Adrenal gland (tissue), 12 donors: Measurements from ENCODE around the gene PACSIN2. TPM values are rescaled to one million over a fixed set of nuclear protein-coding genes. Genes with fewer than 3 reads are reported as not detected.

Experiments
- DNase-seq, 7 donors: peaks; one replicate each; pipeline ENCODE4 v3.0.0-alpha.2; 2019 to 2020
- H3K27ac ChIP-seq, 5 donors: fragments of 200-600 bp; sonication (generic) in 4 of 5; 1 replicate in 3 of 5; 2 replicates in 2 of 5; pipeline versions ENCODE4 v1.5.1 to v1.8.0; 2016 to 2020; ENCODE audit warnings: mild to moderate bottlenecking in 1 of 5
- H3K27me3 ChIP-seq: fragments of 200-600 bp; 2 replicates; pipeline ENCODE4 v1.8.0; 2021
- H3K36me3 ChIP-seq, 2 donors: fragments of 200-600 bp; replicated peaks in 1 of 2; 1 replicate in 1 of 2; 2 replicates in 1 of 2; pipeline versions ENCODE4 v1.5.1 to v1.8.0; 2018 to 2022
- H3K4me1 ChIP-seq, 2 donors: fragments of 200-600 bp; replicated peaks in 1 of 2; 1 replicate in 1 of 2; 2 replicates in 1 of 2; pipeline versions ENCODE4 v1.5.1 to v1.8.0; 2018 to 2021
- H3K4me3 ChIP-seq, 4 donors: fragments of 200-600 bp; sonication (generic) in 3 of 4; one replicate each; pipeline ENCODE4 v1.5.1; 2016 to 2018
- H3K9me3 ChIP-seq, 3 donors: fragments of 200-600 bp; sonication (generic) in 1 of 3; replicated peaks in 1 of 3; 1 replicate in 2 of 3; 2 replicates in 1 of 3; pipeline versions ENCODE4 v1.5.1 to v1.8.0; 2016 to 2021
- CTCF ChIP-seq, 6 experiments: fragments of 450-650 bp in 4 of 6; fragments of 200-600 bp in 2 of 6; sonication (generic) in 1 of 6; IDR thresholded peaks; 1 replicate in 5 of 6; 2 replicates in 1 of 6; pipeline versions ENCODE4 v1.5.1 to v1.8.0; 2016 to 2021; ENCODE audit warnings: antibody characterized with exemption in 6 of 6, mild to moderate bottlenecking in 2 of 6, moderate library complexity in 1 of 6
- POLR2A ChIP-seq, 2 donors: fragments of 450-650 bp; IDR thresholded peaks; one replicate each; pipeline ENCODE4 v1.6.1; 2017; ENCODE audit warnings: antibody characterized with exemption in 2 of 2, mild to moderate bottlenecking in 2 of 2, moderate library complexity in 1 of 2
- WGBS, 4 donors: extraction: QIAGEN DNeasy Blood & Tissue Kit in 2 of 4; methylation state at CpG; one replicate each; pipeline versions ENCODE4 v1.1.5 to v1.1.7; 2013 to 2017; 5-methylcytosine and 5-hydroxymethylcytosine counted together
- intact Hi-C, 2 donors: fragments of 100-400 bp; cut with DNase I; formaldehyde crosslinking; loops; one replicate each; pipeline versions ENCODE4 v1.14.1 to v1.15.0; 2022 to 2023
- polyA plus RNA-seq, 3 donors: library from polyadenylated mRNA; stranded (reverse); fragments of 200-250 nt in 2 of 3; fragments of 350-450 nt in 1 of 3; fragmentation: Illumina TruSeq in 1 of 3; extraction: RNeasy Lipid Tissue Mini Kit (QIAGEN cat#74804) in 1 of 3; gene quantifications; one replicate each; pipeline ENCODE4 v1.2.3, GENCODE V29; 2013 to 2014
- total RNA-seq, 9 donors: library from RNA; depleted of rRNA in 4 of 9; stranded (reverse); fragments of >200 nt in 4 of 9; fragments of 120-200 nt in 1 of 9; fragmentation: NEBNext Ultra II Directional in 1 of 9; extraction: Animal tissue kit (Norgen Biotek cat#: 25700) in 1 of 9; gene quantifications; one replicate each; pipeline versions ENCODE4 v1.1.0 to v1.2.4, GENCODE V29; 2013 to 2023
- donor health status: healthy with polysubstance abuse.
- donor health status: Bipolar disorder and iron deficiency.
- donor health status: DM: yes; HTN: yes; CAD: no.
- donor health status: DM: no; HTN: no; CAD: no.
- donor health status: DM: no; HTN: no; CAD: no.
- donor health status: DM: yes; HTN: yes; CAD: no.

Gene PACSIN2
- total and polyA plus RNA-seq, 12 donors = 29.8 to 186 (median 115) TPM

GRCh38 chr22:42910221-42910942 is 104.6 kb downstream of the PACSIN2 start:
- Histone ChIP-seq H3K4me1 (peaks cover 0 to 41% of the 10 kb centered on the region in 2 donors), H3K4me3 (no peak overlapping the region), H3K27me3 (no peaks in the 10 kb centered on the region), H3K36me3 (peaks cover 0 to 29% of the 10 kb centered on the region in 2 donors), H3K9me3 (no peaks in the 10 kb centered on the region), H3K27ac (no peak overlapping the region)
- no peak for DNase-seq
- WGBS, 4 donors = 87 to 90% (median 88%) methylated on average over 7 to 10 of the region's 10 CpGs
- intact Hi-C loops = no loop called here
- TF ChIP-seq POLR2A (IDR thresholded peaks at IDR 0.05) (no peak), CTCF (IDR thresholded peaks at IDR 0.05) (no peak)

- peaks cover 0 to 44% of the 10 kb centered on the region in 2 donors for H3K4me1 ChIP-seq
- WGBS, 4 donors = 83 to 87% (median 85%) methylated on average over 14 of the region's 14 CpGs
- TF ChIP-seq POLR2A (IDR thresholded peaks at IDR 0.05) (no peak), CTCF (IDR thresholded peaks at IDR 0.05) (no peak)
- H3K27me3 ChIP-seq = no peaks in the 10 kb centered on the region
- peaks cover 0 to 29% of the 10 kb centered on the region in 2 donors for H3K36me3 ChIP-seq
- no peak for DNase-seq
- no peaks in the 10 kb centered on the region for H3K9me3 ChIP-seq
- intact Hi-C loops = no loop called here
- H3K27ac ChIP-seq = no peak overlapping the region
- no peak overlapping the region for H3K4me3 ChIP-seq
Measured at GRCh38 chr22:42909363-42910058, 105.4 kb downstream of the PACSIN2 start.

- intact Hi-C loops = no loop called here
- 66 to 74% (median 72%) methylated on average over 6 of the region's 6 CpGs for WGBS, 4 donors
- peaks cover 0 to 29% of the 10 kb centered on the region in 2 donors for H3K36me3 ChIP-seq
- DNase-seq = no peak
- peaks cover 0 to 44% of the 10 kb centered on the region in 2 donors for H3K4me1 ChIP-seq
- H3K9me3 ChIP-seq = no peaks in the 10 kb centered on the region
- no peaks in the 10 kb centered on the region for H3K27me3 ChIP-seq
- H3K4me3 ChIP-seq = no peak overlapping the region
- peak overlapping the region in 2 of 5 donors; percentile 19 to 29 for H3K27ac ChIP-seq
- TF ChIP-seq POLR2A (IDR thresholded peaks at IDR 0.05) (no peak), CTCF (IDR thresholded peaks at IDR 0.05) (no peak)
Measured at GRCh38 chr22:42908374-42908746, 106.6 kb downstream of the PACSIN2 start.
